ENCODE measurements around the gene PEF1.

GRCh38 chr1:31679091-31679490, 34.4 kb upstream of the PEF1 start:
- TF ChIP-seq CTCF (IDR thresholded peaks at IDR 0.05; ENCODE audit: insufficient read depth, low read depth, low read length): no peak
- TF ChIP-seq EZH2 (IDR thresholded peaks at IDR 0.05; ENCODE audit: insufficient read depth, low read length): no peak
